A549 (cell line): ENCODE measurements around the gene RAB4B.

Source experiments
- CHD4 ChIP-seq: fragments of 200-600 bp; sonication (generic); IDR thresholded peaks from 2 replicates; pipeline ENCODE4 v1.6.1; 2016; ENCODE audit warnings: antibody characterized with exemption, mild to moderate bottlenecking, borderline replicate concordance
- PBX3 ChIP-seq: IDR thresholded peaks from 2 replicates; pipeline ENCODE4 v1.6.1; 2012
- TF ChIP-seq, protein P1 (sequence below): fragments of >200 bp; sonication (Bioruptor Twin); formaldehyde crosslinking; IDR thresholded peaks from 3 replicates; pipeline ENCODE4 v1.5.1; 2016
- TF ChIP-seq, protein P2 (sequence below): fragments of 450-650 bp; IDR thresholded peaks from 2 replicates; pipeline ENCODE4 v1.6.1; 2014; ENCODE audit warnings: antibody characterized with exemption

GRCh38 chr19:40737102-40737644 lies 40.9 kb upstream of the RAB4B start:
- TF ChIP-seq, protein P1, sequence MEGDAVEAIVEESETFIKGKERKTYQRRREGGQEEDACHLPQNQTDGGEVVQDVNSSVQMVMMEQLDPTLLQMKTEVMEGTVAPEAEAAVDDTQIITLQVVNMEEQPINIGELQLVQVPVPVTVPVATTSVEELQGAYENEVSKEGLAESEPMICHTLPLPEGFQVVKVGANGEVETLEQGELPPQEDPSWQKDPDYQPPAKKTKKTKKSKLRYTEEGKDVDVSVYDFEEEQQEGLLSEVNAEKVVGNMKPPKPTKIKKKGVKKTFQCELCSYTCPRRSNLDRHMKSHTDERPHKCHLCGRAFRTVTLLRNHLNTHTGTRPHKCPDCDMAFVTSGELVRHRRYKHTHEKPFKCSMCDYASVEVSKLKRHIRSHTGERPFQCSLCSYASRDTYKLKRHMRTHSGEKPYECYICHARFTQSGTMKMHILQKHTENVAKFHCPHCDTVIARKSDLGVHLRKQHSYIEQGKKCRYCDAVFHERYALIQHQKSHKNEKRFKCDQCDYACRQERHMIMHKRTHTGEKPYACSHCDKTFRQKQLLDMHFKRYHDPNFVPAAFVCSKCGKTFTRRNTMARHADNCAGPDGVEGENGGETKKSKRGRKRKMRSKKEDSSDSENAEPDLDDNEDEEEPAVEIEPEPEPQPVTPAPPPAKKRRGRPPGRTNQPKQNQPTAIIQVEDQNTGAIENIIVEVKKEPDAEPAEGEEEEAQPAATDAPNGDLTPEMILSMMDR, result no peak
- no peak for TF ChIP-seq PBX3
- TF ChIP-seq, protein P2, sequence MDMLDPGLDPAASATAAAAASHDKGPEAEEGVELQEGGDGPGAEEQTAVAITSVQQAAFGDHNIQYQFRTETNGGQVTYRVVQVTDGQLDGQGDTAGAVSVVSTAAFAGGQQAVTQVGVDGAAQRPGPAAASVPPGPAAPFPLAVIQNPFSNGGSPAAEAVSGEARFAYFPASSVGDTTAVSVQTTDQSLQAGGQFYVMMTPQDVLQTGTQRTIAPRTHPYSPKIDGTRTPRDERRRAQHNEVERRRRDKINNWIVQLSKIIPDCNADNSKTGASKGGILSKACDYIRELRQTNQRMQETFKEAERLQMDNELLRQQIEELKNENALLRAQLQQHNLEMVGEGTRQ, result 0 out of 2 replicates have a peak, but pooled peaks have one; percentile 14
- TF ChIP-seq CHD4, result no peak
